DMS79 treated with DMSO at 0.1 percent for 48 hours (cell line): ENCODE results near the gene RFPL4A.
A peak's percentile ranks its signal among the peaks of the same experiment; 100 is the strongest.

Experiments used
- DNase-seq: peaks from one replicate; lab custom pipeline; 2025; lab: John Stamatoyannopoulos, UW

RFPL4A gene

DNA sequence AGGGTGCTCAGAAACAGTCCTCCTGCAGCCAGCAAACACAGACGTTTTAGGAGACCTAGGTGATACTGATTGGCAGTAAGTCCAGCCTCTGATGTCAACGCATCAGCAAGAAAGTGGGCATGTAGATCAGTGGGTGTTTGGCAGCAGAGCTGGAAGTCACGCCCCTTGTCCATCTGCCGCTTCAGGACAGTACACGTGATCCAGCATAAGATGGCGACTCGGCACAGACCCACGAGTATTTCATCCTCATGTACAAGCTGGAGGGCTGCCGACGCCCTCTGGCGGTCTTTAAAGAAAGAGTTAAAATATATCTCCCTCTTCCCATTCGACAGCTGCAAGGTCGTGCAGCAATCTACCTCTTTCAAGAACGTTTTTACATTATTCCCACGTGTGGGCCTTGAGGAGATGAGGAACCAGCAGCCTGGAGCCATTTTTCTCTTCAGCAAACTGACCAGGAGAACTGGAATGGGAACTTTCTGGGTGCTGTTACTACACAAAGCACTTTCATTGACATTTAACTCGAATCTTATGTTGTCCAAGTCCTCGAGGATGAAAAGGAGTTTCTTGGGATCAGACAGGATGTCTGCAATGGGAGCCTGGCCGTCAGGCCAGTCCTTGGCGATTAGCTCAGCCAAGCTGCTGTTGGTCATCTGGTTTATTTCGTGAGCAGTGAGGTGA lies 50.6 kb downstream of the RFPL4A start:
- DNase-seq: peak; percentile 93

- no peak for DNase-seq
These were observed 52.4 kb downstream of the RFPL4A start for GRCh38 chr19:55811340-55811739.

DNA sequence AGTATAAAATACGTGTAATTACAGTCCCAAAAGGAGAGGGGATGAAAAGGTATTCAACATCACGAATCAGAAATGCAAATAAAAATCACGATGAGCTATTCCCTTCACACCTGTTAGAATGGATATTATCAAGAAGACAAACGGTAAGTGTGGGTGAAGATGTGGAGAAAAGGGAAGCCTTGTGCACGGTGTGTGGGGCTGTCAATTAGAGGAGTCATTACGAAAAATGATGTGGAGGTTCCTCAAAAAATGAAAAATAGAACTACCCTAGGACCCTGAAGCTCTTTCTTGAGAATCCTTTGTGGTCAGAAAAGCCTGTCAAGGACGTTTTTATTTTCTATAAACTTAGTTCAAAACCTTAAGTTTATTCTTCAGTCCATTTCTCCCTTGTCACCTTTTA lies 53.6 kb downstream of the RFPL4A start:
- no peak for DNase-seq
